HUES6 (cell line): ENCODE data around the gene TMEM89.
A peak's percentile ranks its signal among the peaks of the same experiment; 100 is the strongest.

Experiments used
- H3K27ac ChIP-seq: 2 replicates; pipeline ENCODE4 v1.7.0; 2013; ENCODE audit warnings: low read depth, mild to moderate bottlenecking, low read length, inconsistent platforms
- H3K27me3 ChIP-seq: 2 replicates; pipeline ENCODE4 v1.6.1; 2013; ENCODE audit warnings: low read length; ENCODE audit not compliant: control insufficient read depth, insufficient read depth
- H3K36me3 ChIP-seq: 2 replicates; pipeline ENCODE4 v1.6.1; 2013; ENCODE audit warnings: low read length; ENCODE audit not compliant: control insufficient read depth, insufficient read depth
- H3K4me1 ChIP-seq: 2 replicates; pipeline ENCODE4 v1.6.1; 2013; ENCODE audit warnings: low read length; ENCODE audit not compliant: control insufficient read depth, insufficient read depth
- H3K4me3 ChIP-seq: 2 replicates; pipeline ENCODE4 v1.5.1; 2013; ENCODE audit warnings: low read depth, low read length
- H3K9ac ChIP-seq: one replicate; pipeline ENCODE4 v1.6.1; 2013; ENCODE audit warnings: mild to moderate bottlenecking, low read length
- H3K9me3 ChIP-seq: 2 replicates; pipeline ENCODE4 v1.6.1; 2013; ENCODE audit warnings: low read depth, low read length; ENCODE audit not compliant: control insufficient read depth, insufficient read depth

The TMEM89 gene

GRCh38 chr3:48641396-48641795 lies 19.8 kb upstream of the TMEM89 start:
- no peak overlapping the region for H3K4me3 ChIP-seq
- no peaks in the 10 kb centered on the region for H3K9me3 ChIP-seq
- H3K27ac ChIP-seq, result no peak overlapping the region
- peaks cover 78% of the 10 kb centered on the region for H3K36me3 ChIP-seq
- peaks cover 11% of the 10 kb centered on the region for H3K4me1 ChIP-seq
- no peak overlapping the region for H3K9ac ChIP-seq
- no peaks in the 10 kb centered on the region for H3K27me3 ChIP-seq

GRCh38 chr3:48639944-48640606 lies 18.5 kb upstream of the TMEM89 start:
- no peak overlapping the region for H3K4me3 ChIP-seq
- H3K36me3 ChIP-seq, result peaks cover 65% of the 10 kb centered on the region
- H3K9ac ChIP-seq, result no peak overlapping the region
- H3K27me3 ChIP-seq, result no peaks in the 10 kb centered on the region
- H3K27ac ChIP-seq, result no peak overlapping the region
- H3K9me3 ChIP-seq, result no peaks in the 10 kb centered on the region
- H3K4me1 ChIP-seq, result peaks cover 17% of the 10 kb centered on the region

GRCh38 chr3:48637305-48637704 lies 15.7 kb upstream of the TMEM89 start:
- peaks cover 54% of the 10 kb centered on the region for H3K36me3 ChIP-seq
- H3K4me1 ChIP-seq, result peaks cover 24% of the 10 kb centered on the region
- no peaks in the 10 kb centered on the region for H3K9me3 ChIP-seq
- H3K27ac ChIP-seq, result no peak overlapping the region
- H3K9ac ChIP-seq, result no peak overlapping the region
- no peaks in the 10 kb centered on the region for H3K27me3 ChIP-seq
- no peak overlapping the region for H3K4me3 ChIP-seq

- Histone ChIP-seq H3K4me3 (peak overlapping the region; percentile 93), H3K9me3 (no peaks in the 10 kb centered on the region), H3K4me1 (peaks cover 24% of the 10 kb centered on the region), H3K36me3 (peaks cover 54% of the 10 kb centered on the region), H3K27me3 (no peaks in the 10 kb centered on the region), H3K9ac (peak overlapping the region; percentile 80), H3K27ac (peak overlapping the region; percentile 80; the same call in 1 of the 2 replicates)
Measured at GRCh38 chr3:48636149-48636655, 14.6 kb upstream of the TMEM89 start.

- peak within 1 kb of the TSS; percentile 80 for H3K9ac ChIP-seq
- no peaks in the 10 kb centered on the region for H3K27me3 ChIP-seq
- H3K4me3 ChIP-seq, result peak within 1 kb of the TSS; percentile 93
- H3K9me3 ChIP-seq, result no peaks in the 10 kb centered on the region
- H3K36me3 ChIP-seq, result peaks cover 54% of the 10 kb centered on the region
- H3K4me1 ChIP-seq, result peaks cover 24% of the 10 kb centered on the region
- H3K27ac ChIP-seq, result peak within 1 kb of the TSS; percentile 80; the same call in 1 of the 2 replicates
Measured at GRCh38 chr3:48635222-48636021, 13.9 kb upstream of the TMEM89 start, which contains the start of gene SLC26A6. SLC26A6 (minus strand) TSS chr3:48635461; CDS start chr3:48635393, 68 bp downstream.

- peak overlapping the region; percentile 93 for H3K4me3 ChIP-seq
- H3K9ac ChIP-seq, result peak overlapping the region; percentile 80
- peaks cover 24% of the 10 kb centered on the region for H3K4me1 ChIP-seq
- H3K9me3 ChIP-seq, result no peaks in the 10 kb centered on the region
- H3K36me3 ChIP-seq, result peaks cover 54% of the 10 kb centered on the region
- no peaks in the 10 kb centered on the region for H3K27me3 ChIP-seq
- H3K27ac ChIP-seq, result peak overlapping the region; percentile 54; the same call in 1 of the 2 replicates
Measured at GRCh38 chr3:48634661-48635221, 13.2 kb upstream of the TMEM89 start.

- peaks cover 54% of the 10 kb centered on the region for H3K36me3 ChIP-seq
- H3K4me3 ChIP-seq, result peak overlapping the region; percentile 93; the same call in 1 of the 2 replicates
- no peaks in the 10 kb centered on the region for H3K27me3 ChIP-seq
- H3K4me1 ChIP-seq, result peaks cover 24% of the 10 kb centered on the region
- peak overlapping the region; percentile 36 for H3K9ac ChIP-seq
- no peaks in the 10 kb centered on the region for H3K9me3 ChIP-seq
- no peak overlapping the region for H3K27ac ChIP-seq
Measured at GRCh38 chr3:48633743-48634142, 12.2 kb upstream of the TMEM89 start.

GRCh38 chr3:48633256-48633655 lies 11.7 kb upstream of the TMEM89 start:
- no peaks in the 10 kb centered on the region for H3K27me3 ChIP-seq
- no peak overlapping the region for H3K27ac ChIP-seq
- H3K36me3 ChIP-seq, result peaks cover 59% of the 10 kb centered on the region
- peaks cover 24% of the 10 kb centered on the region for H3K4me1 ChIP-seq
- no peak overlapping the region for H3K9ac ChIP-seq
- H3K4me3 ChIP-seq, result no peak overlapping the region
- H3K9me3 ChIP-seq, result no peaks in the 10 kb centered on the region

GRCh38 chr3:48631516-48632448 lies 10.2 kb upstream of the TMEM89 start:
- peaks cover 16% of the 10 kb centered on the region for H3K4me1 ChIP-seq

GRCh38 chr3:48630833-48631232 lies 9.3 kb upstream of the TMEM89 start:
- Histone ChIP-seq H3K27me3 (no peaks in the 10 kb centered on the region), H3K27ac (no peak overlapping the region), H3K4me3 (no peak overlapping the region), H3K9ac (no peak overlapping the region), H3K9me3 (no peaks in the 10 kb centered on the region), H3K36me3 (peaks cover 80% of the 10 kb centered on the region), H3K4me1 (peaks cover 7% of the 10 kb centered on the region; the same call in 1 of the 2 replicates)

More at GRCh38 chr3:48631516-48632448, 10.2 kb upstream of the TMEM89 start:
- Histone ChIP-seq H3K27me3 (no peaks in the 10 kb centered on the region), H3K4me3 (no peak overlapping the region), H3K36me3 (peaks cover 70% of the 10 kb centered on the region), H3K9ac (no peak overlapping the region), H3K9me3 (no peaks in the 10 kb centered on the region), H3K27ac (no peak overlapping the region)
